HG03439 (cell line): ENCODE measurements around the gene CALHM2.

Experiments used
- ATAC-seq: cut with Tn5 transposase; IDR thresholded peaks from one replicate; pipeline ENCODE4 v1.9.1; 2021; ENCODE audit warnings: mild to moderate bottlenecking, moderate library complexity; ENCODE audit not compliant: unreplicated experiment

CALHM2 gene

GRCh38 chr10:103451091-103451813, 918 bp downstream of the CALHM2 start:
- no peak for ATAC-seq

DNA sequence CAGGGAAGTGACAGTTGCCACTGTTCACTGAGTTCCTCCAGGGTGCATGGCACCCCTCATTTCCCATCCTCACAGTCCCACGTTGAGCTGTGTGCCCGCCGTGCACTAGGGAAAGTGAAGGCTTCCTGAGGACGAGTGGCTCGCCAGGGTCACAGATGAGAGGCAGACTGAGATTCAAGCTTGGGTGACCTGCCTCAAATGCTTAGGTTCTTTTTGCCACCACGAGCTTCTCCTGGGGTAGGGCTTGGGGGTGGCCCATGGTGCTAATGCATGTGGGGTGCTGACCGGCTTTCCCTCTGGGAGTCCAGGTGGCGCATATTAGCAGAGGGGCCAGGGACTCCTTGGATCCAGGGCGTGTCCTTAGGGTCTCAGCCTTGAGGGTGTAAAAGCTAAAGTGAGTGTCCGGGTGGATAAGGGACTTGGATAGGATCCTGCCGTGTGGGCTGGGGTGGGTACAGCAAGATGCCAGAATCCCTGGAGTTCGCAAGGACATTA, 1.9 kb downstream of the CALHM2 start:
- ATAC-seq, result no peak

GRCh38 chr10:103449208-103450144, 2.7 kb downstream of the CALHM2 start:
- no peak for ATAC-seq

DNA sequence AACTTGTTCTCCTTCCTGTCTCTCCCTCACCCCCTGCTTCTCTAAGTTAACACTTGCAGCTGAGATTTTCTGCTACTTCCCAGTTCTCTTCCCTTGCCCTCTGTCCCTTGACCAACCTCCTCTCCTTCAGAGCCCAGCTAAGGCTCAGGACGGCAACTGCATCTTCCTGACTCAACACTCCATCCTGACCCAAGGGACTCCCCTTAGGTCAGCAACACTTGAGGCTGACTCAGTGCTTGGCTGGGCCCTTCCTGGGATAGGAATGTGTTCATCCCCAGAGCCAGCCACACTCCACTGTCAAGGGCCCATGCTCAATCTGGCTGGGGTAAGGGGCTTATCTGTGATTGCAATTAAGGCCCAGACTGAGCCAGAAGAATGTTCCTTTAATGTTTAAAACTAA, 3.4 kb downstream of the CALHM2 start:
- ATAC-seq, result no peak

DNA sequence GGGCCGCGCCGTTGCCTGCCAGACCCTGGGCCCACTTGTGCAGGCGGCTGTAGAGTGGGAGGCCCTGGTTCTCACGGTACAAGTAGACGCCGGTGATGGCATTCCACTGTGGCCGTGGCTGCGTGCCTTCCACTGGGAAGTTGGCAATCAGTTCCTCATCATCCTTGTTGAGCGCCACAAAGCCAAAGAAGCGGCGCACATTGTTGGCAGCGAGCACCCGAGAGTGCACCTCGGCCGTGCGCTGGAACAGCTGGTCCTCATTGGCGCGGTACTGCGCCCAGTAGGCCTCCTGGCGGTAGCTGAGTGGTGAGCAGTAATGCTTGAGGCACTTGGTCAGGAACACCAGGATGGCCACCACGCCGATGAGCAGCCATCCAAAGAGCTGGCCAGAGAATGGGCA, 5.0 kb downstream of the CALHM2 start:
- no peak for ATAC-seq

DNA sequence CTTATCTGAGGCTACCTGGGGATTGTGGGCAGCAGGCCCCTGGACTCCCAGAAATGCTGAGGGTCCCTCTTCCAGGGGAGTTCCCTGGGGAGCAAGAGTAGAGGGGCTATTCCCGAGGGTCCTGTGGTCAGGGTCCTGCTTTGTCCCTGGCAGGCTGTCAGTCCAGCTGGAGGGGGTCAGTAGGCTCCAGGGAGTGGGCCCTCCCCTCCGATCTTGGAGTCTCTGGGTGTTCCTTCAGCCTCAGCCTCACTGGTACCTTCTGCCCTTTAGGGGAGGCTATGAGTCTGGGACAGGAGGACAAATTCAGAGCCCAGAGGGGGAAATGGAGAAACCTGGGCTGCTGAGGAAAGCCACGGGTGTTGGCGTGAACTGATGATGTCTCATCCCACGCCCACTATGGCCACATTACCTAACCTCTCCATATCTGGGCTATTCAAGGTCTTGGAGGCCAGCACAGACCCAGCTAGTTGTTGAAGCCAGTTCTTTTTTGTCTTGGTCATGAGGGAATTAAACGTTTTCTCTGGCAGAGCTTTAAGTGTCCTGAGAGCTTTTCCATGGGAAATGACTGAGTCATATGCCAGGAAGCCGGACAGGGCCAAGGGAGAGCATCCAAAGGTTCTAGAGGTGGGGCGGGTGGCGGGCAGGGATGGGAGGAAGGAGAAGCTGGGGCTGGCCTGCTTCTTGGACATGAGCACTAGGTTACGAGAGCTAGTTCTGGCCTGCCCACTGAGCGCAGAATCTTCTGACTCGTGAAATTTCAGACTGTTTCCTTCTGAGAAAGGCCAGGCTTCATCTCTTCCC, 6.2 kb downstream of the CALHM2 start:
- ATAC-seq, result no peak

- no peak for ATAC-seq
These were observed 6.8 kb downstream of the CALHM2 start for GRCh38 chr10:103445366-103445765.

GRCh38 chr10:103444478-103444877, 7.7 kb downstream of the CALHM2 start:
- no peak for ATAC-seq

GRCh38 chr10:103443475-103444185, 8.5 kb downstream of the CALHM2 start:
- ATAC-seq, result no peak

GRCh38 chr10:103442031-103442461, 10.1 kb downstream of the CALHM2 start:
- ATAC-seq, result no peak

GRCh38 chr10:103441611-103442010, 10.6 kb downstream of the CALHM2 start:
- ATAC-seq, result no peak

DNA sequence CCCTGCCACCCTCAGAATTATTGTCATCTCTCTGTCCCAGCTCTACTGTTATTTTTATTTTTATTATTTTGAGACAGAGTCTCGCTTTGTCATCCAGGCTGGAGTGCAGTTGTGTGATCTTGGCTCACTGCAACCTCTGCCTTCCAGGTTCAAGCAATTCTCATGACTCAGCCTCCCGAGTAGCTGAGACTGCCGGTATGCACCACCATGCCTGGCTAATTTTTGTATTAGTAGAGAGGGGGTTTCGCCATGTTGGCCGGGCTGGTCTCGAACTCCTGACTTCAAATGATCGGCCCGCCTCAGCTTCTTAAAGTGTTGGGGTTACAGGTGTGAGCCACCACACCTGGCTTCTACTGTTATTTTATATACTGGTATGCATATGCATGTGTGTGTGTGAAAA, 11.0 kb downstream of the CALHM2 start:
- ATAC-seq, result no peak

GRCh38 chr10:103440416-103440815, 11.8 kb downstream of the CALHM2 start:
- ATAC-seq, result no peak

GRCh38 chr10:103439776-103440175, 12.4 kb downstream of the CALHM2 start:
- no peak for ATAC-seq

GRCh38 chr10:103433858-103434257, 18.3 kb downstream of the CALHM2 start:
- no peak for ATAC-seq

- no peak for ATAC-seq
These were observed 20.3 kb downstream of the CALHM2 start for GRCh38 chr10:103431902-103432301.

- no peak for ATAC-seq
These were observed 22.5 kb downstream of the CALHM2 start for GRCh38 chr10:103429647-103430046.

DNA sequence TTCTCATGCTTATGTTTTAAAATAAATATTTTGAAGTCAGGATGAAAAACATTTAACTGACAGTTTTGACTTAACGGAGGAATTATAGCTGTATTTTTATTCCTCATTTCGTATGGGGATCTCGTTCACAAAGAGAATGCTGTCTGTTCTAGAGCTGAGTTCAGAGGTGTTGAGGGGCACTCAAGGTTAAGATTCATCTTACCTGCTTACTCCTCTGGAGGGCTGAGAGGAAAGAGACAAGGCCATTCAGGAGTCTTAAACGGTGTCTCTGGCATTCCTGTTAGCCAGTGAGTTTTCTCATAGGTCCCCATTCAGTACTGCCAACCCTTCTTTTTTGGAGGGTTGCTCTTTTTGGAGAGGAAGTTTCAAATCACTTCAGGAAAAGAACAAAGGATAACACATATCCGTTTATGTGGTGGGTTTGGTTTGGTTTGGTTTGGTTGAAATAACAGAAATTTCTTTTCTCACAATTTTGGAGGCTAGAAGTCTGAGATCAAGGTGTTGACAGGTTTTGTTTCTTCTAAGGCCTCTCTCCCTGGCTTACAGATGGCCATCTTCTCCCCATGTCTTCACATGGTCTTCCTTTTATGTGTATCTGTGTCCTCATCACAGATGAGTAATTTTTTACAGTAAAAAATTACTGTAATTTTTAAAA, 23.1 kb downstream of the CALHM2 start:
- no peak for ATAC-seq

DNA sequence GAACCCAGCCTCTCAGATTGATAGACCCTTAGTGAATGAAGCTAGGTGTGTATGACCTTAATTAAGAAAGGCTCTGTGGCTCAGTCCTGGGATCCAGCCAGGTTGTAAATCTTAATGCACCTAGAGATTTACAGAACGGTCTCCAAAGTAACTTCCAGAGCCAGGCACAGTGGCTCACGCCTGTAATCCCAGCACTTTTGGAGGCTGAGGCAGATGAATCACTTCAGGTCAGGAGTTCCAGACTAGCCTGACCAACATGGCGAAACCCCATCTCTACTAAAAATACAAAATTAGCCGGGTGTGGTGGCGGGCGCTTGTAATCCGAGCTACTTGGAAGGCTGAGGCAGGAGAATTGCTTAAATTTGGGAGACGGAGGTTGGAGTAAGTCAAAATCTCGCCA, 24.3 kb downstream of the CALHM2 start:
- ATAC-seq, result no peak

GRCh38 chr10:103423748-103424147, 28.4 kb downstream of the CALHM2 start:
- no peak for ATAC-seq
